AG20443 (cell line): Measurements from ENCODE around the gene SNRNP200.
"Not testable (repeated sequence)": the region's sequence is repeated elsewhere in the genome, so short reads cannot be mapped to it uniquely, and the experiment has no call there.

Experiments
- DNase-seq: peaks from one replicate; pipeline ENCODE4 v3.0.0; 2012; ENCODE audit warnings: low spot score, mixed read lengths

SNRNP200 gene

GRCh38 chr2:96325041-96325883 is 19.9 kb upstream of the SNRNP200 start, which contains the start of gene ITPRIPL1:
Gene ITPRIPL1, plus strand, starts transcription at chr2:96325317. Its CDS starts 523 bp downstream, at chr2:96325840.
- peak; percentile 39 for DNase-seq

- DNase-seq: no peak
Measured at GRCh38 chr2:96324721-96325040, 19.3 kb upstream of the SNRNP200 start.

DNA sequence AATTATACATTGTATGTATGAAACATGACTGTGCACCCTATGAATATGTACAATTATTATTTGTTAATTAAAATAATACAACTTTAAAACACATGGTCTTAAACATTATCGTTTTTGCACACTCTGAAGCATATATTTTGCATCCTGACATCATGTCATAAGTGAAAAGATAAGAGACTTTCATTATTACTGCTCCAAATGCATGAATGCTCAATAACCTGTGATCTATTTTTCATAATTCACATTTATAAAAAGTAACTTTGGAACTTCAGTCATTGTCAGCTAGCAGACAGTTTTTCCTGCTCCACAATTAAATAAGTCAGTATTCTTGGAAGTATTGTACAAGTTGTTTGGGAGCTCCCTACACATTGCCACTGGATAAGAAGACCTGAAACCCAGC is 18.5 kb upstream of the SNRNP200 start:
- no peak for DNase-seq

GRCh38 chr2:96320728-96321622 is 15.6 kb upstream of the SNRNP200 start:
- DNase-seq: peak; percentile 43

DNA sequence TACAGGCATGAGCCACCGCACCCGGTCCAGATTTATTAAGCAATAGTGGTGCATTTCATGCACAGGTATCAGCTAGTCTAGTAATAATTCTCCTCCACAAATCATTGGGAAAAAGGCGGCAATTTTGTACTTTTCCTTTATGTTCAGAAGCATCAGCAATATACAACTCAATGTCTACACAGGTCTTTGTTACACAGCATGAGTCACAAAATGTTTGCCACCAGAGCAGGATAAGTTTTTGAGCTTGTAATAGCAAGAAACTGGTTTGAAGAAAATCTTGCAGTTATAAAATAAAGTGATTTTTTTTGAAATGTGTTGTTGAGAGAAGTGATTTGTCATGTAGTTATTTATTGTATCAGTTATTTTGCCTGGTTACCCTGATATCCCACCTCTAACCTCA is 15.0 kb upstream of the SNRNP200 start:
- no peak for DNase-seq

- DNase-seq: no peak
Measured at GRCh38 chr2:96319396-96319795, 14.1 kb upstream of the SNRNP200 start.

DNA sequence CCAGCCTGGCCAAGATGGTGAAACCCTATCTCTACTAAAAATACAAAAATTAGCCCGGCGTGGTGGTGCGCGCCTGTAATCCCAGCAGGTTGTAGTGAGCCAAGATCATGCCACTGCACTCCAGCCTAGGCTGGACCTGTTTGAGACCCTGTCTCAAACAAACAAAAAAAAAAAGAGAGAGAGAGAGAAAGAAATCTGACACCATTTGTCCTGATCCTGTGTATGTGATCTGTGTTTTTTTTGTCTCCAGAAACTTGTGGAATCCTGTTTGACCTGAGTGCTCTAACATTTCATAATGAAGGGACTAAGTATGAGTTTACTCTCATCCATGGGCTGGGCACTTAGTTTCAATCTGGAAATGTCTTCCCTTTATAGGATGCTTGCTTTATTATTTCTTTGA is 13.4 kb upstream of the SNRNP200 start:
- no peak for DNase-seq

DNA sequence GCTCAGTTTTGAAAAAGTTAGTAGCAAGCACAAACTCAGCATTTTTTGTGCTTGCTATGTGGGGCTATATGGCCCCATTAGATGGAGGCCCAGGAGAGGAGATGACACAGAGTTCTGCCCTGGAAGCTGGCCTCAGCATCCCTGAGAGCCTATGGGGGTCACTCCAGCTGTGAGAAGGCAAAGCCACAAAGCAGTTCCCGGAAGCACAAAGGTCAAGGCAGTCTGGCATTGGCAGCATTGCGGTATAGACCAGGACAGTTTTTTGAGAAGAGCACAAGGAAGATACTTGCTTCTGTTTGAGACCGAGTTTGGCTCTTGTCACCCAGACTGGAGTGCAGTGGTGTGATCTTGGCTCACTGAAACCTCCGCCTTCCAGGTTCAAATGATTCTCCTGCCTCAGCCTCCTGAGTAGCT is 12.2 kb upstream of the SNRNP200 start:
- DNase-seq: no peak

DNA sequence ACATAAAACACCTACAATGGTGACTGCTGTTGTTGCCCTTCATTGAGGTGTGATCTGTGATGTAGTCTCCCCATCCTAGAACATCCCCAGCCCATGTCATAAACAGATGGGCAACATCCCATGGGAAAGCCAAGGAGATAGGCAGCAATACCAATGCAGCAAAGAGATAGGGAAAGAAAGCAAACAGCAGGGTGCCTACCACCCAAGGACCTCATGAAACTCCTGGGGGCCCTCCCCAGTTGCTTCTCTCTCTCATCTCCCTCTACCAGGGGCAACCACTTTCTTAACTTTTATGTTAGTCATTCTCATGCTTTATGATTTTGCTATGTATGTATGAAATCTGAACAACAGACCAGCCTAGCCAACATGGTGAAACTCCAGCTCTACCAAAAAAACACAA is 11.7 kb upstream of the SNRNP200 start:
- DNase-seq: no peak

- DNase-seq: peak; percentile 59
Measured at GRCh38 chr2:96315400-96316071, 10.2 kb upstream of the SNRNP200 start.

DNA sequence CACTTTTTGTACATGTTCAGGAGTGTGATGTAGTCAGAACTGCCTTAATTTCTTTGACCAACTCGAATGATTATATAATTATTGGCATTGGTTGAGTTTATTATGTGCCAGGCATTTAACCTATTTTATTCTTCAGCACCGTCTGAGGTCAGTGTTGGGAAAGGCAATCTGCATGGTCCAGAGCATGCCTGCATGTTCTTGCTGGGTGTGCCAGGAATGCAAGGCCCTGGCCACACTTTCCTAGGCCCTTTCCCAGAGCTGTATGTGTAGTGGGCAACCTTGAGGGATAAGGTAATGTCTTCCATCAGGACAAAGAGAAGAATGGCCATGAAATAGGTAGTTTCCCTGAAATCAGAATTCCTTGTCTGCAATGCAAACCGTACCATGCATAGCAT is 9.7 kb upstream of the SNRNP200 start:
- DNase-seq: no peak

DNA sequence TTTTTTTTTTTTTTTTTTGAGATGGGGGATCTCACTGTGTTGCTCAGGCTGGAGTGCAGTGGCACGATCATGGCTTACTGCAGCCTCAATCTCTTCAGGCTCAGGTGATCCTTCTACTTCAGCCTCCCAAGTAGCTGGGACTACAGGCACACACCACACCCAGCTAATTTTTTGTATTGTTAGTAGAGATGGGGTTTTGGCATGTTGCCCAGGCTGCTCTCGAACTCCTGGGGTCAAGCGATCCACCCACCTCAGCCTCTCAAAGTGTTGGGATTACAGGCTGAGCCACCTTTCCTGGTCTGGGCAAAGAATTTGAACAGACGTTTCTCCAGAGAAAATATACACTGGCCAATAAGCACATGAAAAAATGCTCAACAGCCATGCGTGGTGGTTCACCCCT is 2.9 kb upstream of the SNRNP200 start:
- no peak for DNase-seq

- DNase-seq: no peak
Measured at GRCh38 chr2:96306370-96306769, 1.0 kb upstream of the SNRNP200 start.

- no peak for DNase-seq
Measured at GRCh38 chr2:96305979-96306308, 598 bp upstream of the SNRNP200 start.

DNA sequence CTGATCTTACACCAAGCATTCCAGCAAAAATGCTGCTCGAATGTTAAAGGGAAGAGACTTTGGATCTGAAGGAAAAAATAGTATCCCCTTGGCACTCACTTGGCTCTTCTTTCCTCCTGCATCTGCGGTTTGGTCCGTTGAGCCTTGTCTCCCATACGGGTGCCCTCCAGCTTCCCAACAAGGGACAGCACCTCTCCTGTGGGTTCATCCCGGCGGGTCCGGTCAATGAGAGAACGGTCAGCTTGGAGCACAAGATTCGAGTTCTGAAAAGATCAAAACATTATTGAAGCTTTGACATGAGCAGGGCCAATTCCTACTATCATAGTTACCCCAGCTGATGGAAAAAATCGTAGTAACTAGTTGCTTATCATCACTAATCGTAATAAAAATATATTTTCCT is 740 bp downstream of the SNRNP200 start:
- DNase-seq: no peak

GRCh38 chr2:96301865-96302264 is 3.5 kb downstream of the SNRNP200 start:
- DNase-seq: no peak

DNA sequence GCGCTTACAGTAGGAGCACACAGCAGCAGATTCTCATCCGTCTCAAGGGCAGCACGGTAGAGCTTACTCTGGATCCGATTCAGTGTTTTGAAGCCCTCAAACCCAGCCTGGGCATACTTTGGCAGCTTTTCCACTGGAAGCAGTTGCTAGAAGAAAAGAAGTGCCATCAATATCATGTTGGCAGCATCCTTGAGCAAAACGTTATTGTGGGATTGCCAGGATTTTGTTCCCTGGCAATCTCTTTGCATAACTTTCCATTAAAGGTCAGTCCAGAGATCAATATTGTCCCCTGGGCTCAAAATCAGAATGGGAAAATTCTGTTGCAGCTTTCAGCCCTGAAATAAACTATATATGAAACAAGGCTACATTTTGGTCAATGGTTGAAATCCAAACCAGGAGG is 8.4 kb downstream of the SNRNP200 start:
- DNase-seq: no peak

- DNase-seq: not testable (repeated sequence)
Measured at GRCh38 chr2:96294271-96294670, 11.1 kb downstream of the SNRNP200 start.

GRCh38 chr2:96291751-96292150 is 13.6 kb downstream of the SNRNP200 start:
- DNase-seq: no peak

DNA sequence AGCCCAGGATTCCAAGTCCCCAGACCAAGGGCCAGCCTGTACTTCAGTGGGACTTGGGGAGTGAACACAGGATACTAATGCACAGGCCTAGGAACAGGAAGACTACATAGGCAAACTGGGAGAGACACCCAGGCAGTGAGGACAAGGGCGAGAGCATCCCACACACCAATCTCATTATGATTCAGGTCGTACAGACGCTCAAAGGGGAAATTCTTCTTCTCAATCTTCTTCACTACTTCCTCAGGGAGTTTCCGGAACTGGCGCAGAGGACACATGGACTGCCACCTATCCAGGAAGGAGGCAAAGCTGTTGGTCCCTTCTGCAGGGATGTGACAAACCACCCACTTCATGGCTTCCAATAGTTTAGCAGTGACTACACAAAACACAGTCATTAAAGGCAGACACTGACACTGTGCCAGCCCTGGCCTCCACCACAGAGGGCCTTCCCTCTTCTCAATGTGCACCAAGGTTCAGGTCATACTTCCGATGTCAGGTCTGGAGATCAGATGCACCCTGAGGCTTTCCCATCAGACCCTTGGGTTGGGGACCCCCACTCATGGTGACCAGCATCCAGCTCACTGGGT is 18.0 kb downstream of the SNRNP200 start:
- DNase-seq: no peak

- no peak for DNase-seq
Measured at GRCh38 chr2:96276787-96277499, 28.4 kb downstream of the SNRNP200 start.
